WTC11 (cell line): ENCODE results near the gene NRAP. TPM values are rescaled to one million over a fixed set of nuclear protein-coding genes. Genes with fewer than 3 reads are reported as not detected.

ENCODE experiments used
- ATAC-seq: fragments of 200-7000 bp; cut with Tn5 transposase; 2 replicates; pipeline ENCODE4 v1.10.0; 2021; ENCODE audit warnings: mild to moderate bottlenecking, moderate library complexity
- CTCF ChIA-PET: fragments of 300-600 bp; sonication (Branson Sonifier 250); formaldehyde crosslinking; loops from one replicate; lab custom pipeline; 2021; ENCODE audit warnings: antibody characterized with exemption; lab: Charles Lee
- POLR2A ChIA-PET: fragments of 350-600 bp; sonication (Branson Sonifier 250); formaldehyde crosslinking; loops from one replicate; lab custom pipeline; 2021; ENCODE audit warnings: antibody characterized with exemption; lab: Charles Lee
- DNase-seq: peaks from one replicate; pipeline ENCODE4 v3.0.0; 2021; ENCODE audit warnings: low spot score
- H3K27ac Mint-ChIP-seq: 2 replicates; pipeline ENCODE4 v1.8.0; 2021; ENCODE audit warnings: mixed read lengths
- H3K27me3 Mint-ChIP-seq: 2 replicates; pipeline ENCODE4 v1.8.0; 2021; ENCODE audit warnings: low read depth, mild to moderate bottlenecking, moderate library complexity, mixed read lengths
- H3K36me3 Mint-ChIP-seq: 2 replicates; pipeline ENCODE4 v1.8.0; 2021; ENCODE audit warnings: mixed read lengths
- H3K4me1 Mint-ChIP-seq: 2 replicates; pipeline ENCODE4 v1.8.0; 2022; ENCODE audit warnings: mixed read lengths
- H3K4me3 Mint-ChIP-seq: 2 replicates; pipeline ENCODE4 v1.8.0; 2021; ENCODE audit warnings: mild to moderate bottlenecking, moderate library complexity, mixed read lengths
- H3K9me3 Mint-ChIP-seq: 2 replicates; pipeline ENCODE4 v1.8.0; 2021; ENCODE audit warnings: mixed read lengths
- CREM ChIP-seq: sonication (generic); formaldehyde crosslinking; IDR thresholded peaks from 2 replicates; pipeline ENCODE4 v1.8.1; 2022; ENCODE audit warnings: mild to moderate bottlenecking, missing genetic modification reagents, moderate library complexity
- JAZF1 ChIP-seq: fragments of 250-450 bp; sonication (Bioruptor Pico); IDR thresholded peaks from 2 replicates; pipeline ENCODE4 v1.9.0; 2021; ENCODE audit warnings: moderate library complexity, mild to moderate bottlenecking, inconsistent platforms
- KAT7 ChIP-seq: sonication (generic); formaldehyde crosslinking; IDR thresholded peaks from 2 replicates; pipeline ENCODE4 v1.8.1; 2023; ENCODE audit warnings: missing genetic modification reagents, mild to moderate bottlenecking, borderline replicate concordance
- SMAD3 ChIP-seq: sonication (generic); formaldehyde crosslinking; IDR thresholded peaks from 2 replicates; pipeline ENCODE4 v1.8.0; 2022; ENCODE audit warnings: missing genetic modification reagents, mild to moderate bottlenecking, borderline replicate concordance
- total RNA-seq: library from RNA; stranded (reverse); gene quantifications from 3 replicates; pipeline ENCODE4 v1.2.3, GENCODE V29; 2021
- TF ChIP-seq, protein P1 (sequence below): fragments of 250-450 bp; sonication (Bioruptor Pico); IDR thresholded peaks from 2 replicates; pipeline ENCODE4 v1.9.0; 2021; ENCODE audit warnings: mild to moderate bottlenecking
- TF ChIP-seq, protein P2 (sequence below): sonication (generic); formaldehyde crosslinking; IDR thresholded peaks from 2 replicates; pipeline ENCODE4 v1.8.1; 2022; ENCODE audit warnings: low read depth, missing genetic modification reagents, borderline replicate concordance
- TF ChIP-seq, protein P3 (sequence below): sonication (generic); formaldehyde crosslinking; conservative IDR thresholded peaks from 2 replicates; pipeline ENCODE4 v1.8.1; 2023; ENCODE audit warnings: mild to moderate bottlenecking, low read depth, missing genetic modification reagents, moderate library complexity
- TF ChIP-seq, protein P4 (sequence below): fragments of 200-600 bp; IDR thresholded peaks from 2 replicates; pipeline ENCODE4 v1.8.0; 2022; ENCODE audit warnings: antibody characterized with exemption
- TF ChIP-seq, protein P5 (sequence below): sonication (generic); formaldehyde crosslinking; IDR thresholded peaks from 2 replicates; pipeline ENCODE4 v1.8.1; 2023; ENCODE audit warnings: mild to moderate bottlenecking, missing genetic modification reagents
- TF ChIP-seq, protein P6 (sequence below): sonication (generic); formaldehyde crosslinking; IDR thresholded peaks from 2 replicates; pipeline ENCODE4 v1.8.0; 2022; ENCODE audit warnings: mild to moderate bottlenecking, missing genetic modification reagents
- TF ChIP-seq, protein P7 (sequence below): sonication (generic); formaldehyde crosslinking; IDR thresholded peaks from 2 replicates; pipeline ENCODE4 v1.8.0; 2022; ENCODE audit warnings: mild to moderate bottlenecking, missing genetic modification reagents

Gene NRAP
- total RNA-seq, 1 experiment from 2014 or later, result not detected

DNA sequence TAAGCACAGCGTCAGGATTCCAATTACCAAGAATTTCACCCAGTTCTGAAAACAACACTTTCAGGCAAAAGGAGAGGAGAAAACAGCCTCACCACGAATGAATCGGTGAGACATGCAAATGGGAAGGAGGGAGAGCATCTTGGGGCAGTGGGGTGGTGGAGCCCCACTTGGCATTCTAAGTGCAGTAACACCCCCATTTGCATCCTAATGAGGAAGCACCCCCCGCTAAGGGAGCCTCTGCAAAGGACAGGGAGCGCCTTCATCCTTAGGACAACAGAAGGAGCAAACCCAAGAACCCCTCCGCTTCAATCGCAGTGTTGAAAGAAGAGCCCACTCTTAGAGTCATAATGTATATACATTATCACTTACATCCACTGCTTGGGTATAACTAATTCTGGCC lies 46.8 kb downstream of the NRAP start (continued):
- TF ChIP-seq, protein P1, sequence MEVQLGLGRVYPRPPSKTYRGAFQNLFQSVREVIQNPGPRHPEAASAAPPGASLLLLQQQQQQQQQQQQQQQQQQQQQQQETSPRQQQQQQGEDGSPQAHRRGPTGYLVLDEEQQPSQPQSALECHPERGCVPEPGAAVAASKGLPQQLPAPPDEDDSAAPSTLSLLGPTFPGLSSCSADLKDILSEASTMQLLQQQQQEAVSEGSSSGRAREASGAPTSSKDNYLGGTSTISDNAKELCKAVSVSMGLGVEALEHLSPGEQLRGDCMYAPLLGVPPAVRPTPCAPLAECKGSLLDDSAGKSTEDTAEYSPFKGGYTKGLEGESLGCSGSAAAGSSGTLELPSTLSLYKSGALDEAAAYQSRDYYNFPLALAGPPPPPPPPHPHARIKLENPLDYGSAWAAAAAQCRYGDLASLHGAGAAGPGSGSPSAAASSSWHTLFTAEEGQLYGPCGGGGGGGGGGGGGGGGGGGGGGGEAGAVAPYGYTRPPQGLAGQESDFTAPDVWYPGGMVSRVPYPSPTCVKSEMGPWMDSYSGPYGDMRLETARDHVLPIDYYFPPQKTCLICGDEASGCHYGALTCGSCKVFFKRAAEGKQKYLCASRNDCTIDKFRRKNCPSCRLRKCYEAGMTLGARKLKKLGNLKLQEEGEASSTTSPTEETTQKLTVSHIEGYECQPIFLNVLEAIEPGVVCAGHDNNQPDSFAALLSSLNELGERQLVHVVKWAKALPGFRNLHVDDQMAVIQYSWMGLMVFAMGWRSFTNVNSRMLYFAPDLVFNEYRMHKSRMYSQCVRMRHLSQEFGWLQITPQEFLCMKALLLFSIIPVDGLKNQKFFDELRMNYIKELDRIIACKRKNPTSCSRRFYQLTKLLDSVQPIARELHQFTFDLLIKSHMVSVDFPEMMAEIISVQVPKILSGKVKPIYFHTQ (CRISPR knock-in tag), result no peak
- TF ChIP-seq, all 79 proteins: peak for 0

DNA sequence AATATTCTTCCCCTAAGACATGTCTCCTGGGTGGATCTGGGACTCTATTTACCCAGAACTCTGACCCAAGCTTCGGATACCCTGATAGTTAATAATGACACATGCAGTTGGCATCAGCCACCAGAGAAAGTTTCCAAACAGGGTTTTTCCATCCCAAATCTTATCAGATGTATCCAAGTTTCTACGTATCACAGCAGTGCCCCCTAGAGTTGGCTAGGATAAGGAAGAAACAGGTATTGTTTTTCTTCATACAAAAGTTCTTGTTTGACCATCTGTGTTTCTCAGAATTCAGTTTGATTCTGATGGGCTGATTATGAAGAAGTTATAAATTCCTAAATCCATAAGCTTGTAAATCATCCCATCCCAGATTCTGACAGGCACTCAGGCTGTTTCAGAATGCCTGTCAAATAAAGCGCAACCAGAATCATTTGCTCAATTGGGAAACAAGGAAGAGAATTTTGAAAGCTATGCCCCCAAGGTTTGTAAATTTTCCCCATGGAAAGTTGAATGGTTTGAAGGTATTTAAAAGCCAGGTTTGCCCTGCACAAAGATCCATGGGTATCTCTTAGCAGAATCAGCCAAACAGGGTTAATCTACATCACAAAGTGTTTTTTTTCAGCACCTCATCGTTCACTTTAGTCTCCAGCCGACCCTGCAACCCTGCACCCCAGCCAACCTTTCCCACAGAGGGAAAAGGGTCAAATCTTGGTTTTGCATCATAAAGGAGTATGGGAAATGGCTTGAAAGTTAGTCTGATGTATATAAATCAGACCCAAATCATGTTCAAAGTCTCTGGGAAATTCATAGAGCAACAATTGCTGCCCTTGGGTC lies 47.4 kb downstream of the NRAP start:
- DNase-seq, result no peak
- Mint-ChIP-seq H3K27me3 (peaks cover 38% of the 10 kb centered on the region), H3K4me3 (peak overlapping the region; percentile 59), H3K36me3 (no peaks in the 10 kb centered on the region), H3K4me1 (peaks cover 79% of the 10 kb centered on the region)
- CTCF ChIA-PET, result interaction anchor here (0.9 to 2.7 kb wide), 10 partner anchors 8 to 88 kb away, joined by 3 to 15 read pairs (median 4); no protein-coding TSS in a partner anchor
- peak; percentile 60 for ATAC-seq
- TF ChIP-seq KAT7 (CRISPR knock-in tag) (no peak), SMAD3 (CRISPR knock-in tag) (no peak), JAZF1 (CRISPR knock-in tag) (no peak), CREM (CRISPR knock-in tag) (peak; percentile 18; the same call in 1 of the 2 replicates)
- TF ChIP-seq, protein P2, sequence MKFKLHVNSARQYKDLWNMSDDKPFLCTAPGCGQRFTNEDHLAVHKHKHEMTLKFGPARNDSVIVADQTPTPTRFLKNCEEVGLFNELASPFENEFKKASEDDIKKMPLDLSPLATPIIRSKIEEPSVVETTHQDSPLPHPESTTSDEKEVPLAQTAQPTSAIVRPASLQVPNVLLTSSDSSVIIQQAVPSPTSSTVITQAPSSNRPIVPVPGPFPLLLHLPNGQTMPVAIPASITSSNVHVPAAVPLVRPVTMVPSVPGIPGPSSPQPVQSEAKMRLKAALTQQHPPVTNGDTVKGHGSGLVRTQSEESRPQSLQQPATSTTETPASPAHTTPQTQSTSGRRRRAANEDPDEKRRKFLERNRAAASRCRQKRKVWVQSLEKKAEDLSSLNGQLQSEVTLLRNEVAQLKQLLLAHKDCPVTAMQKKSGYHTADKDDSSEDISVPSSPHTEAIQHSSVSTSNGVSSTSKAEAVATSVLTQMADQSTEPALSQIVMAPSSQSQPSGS, result no peak
- TF ChIP-seq, protein P3, sequence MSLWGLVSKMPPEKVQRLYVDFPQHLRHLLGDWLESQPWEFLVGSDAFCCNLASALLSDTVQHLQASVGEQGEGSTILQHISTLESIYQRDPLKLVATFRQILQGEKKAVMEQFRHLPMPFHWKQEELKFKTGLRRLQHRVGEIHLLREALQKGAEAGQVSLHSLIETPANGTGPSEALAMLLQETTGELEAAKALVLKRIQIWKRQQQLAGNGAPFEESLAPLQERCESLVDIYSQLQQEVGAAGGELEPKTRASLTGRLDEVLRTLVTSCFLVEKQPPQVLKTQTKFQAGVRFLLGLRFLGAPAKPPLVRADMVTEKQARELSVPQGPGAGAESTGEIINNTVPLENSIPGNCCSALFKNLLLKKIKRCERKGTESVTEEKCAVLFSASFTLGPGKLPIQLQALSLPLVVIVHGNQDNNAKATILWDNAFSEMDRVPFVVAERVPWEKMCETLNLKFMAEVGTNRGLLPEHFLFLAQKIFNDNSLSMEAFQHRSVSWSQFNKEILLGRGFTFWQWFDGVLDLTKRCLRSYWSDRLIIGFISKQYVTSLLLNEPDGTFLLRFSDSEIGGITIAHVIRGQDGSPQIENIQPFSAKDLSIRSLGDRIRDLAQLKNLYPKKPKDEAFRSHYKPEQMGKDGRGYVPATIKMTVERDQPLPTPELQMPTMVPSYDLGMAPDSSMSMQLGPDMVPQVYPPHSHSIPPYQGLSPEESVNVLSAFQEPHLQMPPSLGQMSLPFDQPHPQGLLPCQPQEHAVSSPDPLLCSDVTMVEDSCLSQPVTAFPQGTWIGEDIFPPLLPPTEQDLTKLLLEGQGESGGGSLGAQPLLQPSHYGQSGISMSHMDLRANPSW, result no peak
- TF ChIP-seq, protein P4, sequence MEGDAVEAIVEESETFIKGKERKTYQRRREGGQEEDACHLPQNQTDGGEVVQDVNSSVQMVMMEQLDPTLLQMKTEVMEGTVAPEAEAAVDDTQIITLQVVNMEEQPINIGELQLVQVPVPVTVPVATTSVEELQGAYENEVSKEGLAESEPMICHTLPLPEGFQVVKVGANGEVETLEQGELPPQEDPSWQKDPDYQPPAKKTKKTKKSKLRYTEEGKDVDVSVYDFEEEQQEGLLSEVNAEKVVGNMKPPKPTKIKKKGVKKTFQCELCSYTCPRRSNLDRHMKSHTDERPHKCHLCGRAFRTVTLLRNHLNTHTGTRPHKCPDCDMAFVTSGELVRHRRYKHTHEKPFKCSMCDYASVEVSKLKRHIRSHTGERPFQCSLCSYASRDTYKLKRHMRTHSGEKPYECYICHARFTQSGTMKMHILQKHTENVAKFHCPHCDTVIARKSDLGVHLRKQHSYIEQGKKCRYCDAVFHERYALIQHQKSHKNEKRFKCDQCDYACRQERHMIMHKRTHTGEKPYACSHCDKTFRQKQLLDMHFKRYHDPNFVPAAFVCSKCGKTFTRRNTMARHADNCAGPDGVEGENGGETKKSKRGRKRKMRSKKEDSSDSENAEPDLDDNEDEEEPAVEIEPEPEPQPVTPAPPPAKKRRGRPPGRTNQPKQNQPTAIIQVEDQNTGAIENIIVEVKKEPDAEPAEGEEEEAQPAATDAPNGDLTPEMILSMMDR, result peak; percentile 33
- TF ChIP-seq, protein P5, sequence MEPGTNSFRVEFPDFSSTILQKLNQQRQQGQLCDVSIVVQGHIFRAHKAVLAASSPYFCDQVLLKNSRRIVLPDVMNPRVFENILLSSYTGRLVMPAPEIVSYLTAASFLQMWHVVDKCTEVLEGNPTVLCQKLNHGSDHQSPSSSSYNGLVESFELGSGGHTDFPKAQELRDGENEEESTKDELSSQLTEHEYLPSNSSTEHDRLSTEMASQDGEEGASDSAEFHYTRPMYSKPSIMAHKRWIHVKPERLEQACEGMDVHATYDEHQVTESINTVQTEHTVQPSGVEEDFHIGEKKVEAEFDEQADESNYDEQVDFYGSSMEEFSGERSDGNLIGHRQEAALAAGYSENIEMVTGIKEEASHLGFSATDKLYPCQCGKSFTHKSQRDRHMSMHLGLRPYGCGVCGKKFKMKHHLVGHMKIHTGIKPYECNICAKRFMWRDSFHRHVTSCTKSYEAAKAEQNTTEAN, result no peak
- TF ChIP-seq, all 79 proteins: peak for 2
- no peaks in the 10 kb centered on the region for H3K9me3 Mint-ChIP-seq
- peak overlapping the region; percentile 61 for H3K27ac Mint-ChIP-seq
- POLR2A ChIA-PET, result interaction anchor here (0.6 kb wide), 1 partner anchor 85 kb away, joined by 4 read pairs; no protein-coding TSS in a partner anchor

DNA sequence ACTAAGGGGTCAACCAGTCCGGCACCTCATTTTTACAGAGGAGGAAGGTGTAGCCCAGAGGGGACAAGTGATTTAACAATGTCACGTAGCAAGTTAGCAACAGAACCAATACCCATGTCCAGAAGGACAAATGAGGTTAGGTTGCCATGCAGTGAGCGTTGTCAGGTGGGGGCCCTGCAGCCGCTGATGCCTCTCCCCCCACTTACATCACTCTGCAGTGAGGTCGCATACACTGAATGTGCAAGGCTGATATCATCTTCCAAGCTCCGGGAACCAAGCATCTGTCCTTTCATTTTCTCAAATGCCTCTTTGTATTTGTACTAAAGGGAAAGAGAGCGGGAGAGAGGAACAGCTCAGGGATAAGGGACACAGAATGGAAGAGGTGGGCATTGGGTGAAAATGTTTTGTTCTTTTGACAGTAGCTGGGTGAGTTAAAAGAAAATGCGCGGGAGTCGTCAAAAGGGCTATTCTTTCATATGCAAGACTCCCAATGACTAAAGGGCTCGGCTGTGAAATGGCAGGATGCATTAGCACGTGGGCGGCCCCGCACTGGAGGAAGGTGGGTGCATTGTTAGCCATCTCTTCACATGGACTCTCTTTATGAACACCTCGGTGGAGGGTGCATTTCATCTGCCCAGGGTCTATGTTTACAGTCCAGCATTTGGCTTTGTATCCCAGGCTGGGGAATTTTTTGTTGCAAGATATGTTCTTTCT lies 49.7 kb downstream of the NRAP start:
- ChIA-PET CTCF (interaction anchor here (0.7 to 1.5 kb wide), 2 partner anchors 51 to 355 kb away, joined by 3 read pairs; no protein-coding TSS in a partner anchor), POLR2A (no interaction called here)
- Mint-ChIP-seq H3K27me3 (peaks cover 38% of the 10 kb centered on the region), H3K36me3 (no peaks in the 10 kb centered on the region), H3K4me1 (peaks cover 69% of the 10 kb centered on the region), H3K9me3 (no peaks in the 10 kb centered on the region), H3K27ac (no peak overlapping the region), H3K4me3 (no peak overlapping the region)
- no peak for ATAC-seq
- no peak for DNase-seq
- TF ChIP-seq, protein P6, sequence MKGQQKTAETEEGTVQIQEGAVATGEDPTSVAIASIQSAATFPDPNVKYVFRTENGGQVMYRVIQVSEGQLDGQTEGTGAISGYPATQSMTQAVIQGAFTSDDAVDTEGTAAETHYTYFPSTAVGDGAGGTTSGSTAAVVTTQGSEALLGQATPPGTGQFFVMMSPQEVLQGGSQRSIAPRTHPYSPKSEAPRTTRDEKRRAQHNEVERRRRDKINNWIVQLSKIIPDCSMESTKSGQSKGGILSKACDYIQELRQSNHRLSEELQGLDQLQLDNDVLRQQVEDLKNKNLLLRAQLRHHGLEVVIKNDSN, result 0 out of 2 replicates have a peak, but pooled peaks have one; percentile 18
- no peak for TF ChIP-seq SMAD3 (CRISPR knock-in tag)
- TF ChIP-seq, protein P3, result no peak
- TF ChIP-seq, protein P7, sequence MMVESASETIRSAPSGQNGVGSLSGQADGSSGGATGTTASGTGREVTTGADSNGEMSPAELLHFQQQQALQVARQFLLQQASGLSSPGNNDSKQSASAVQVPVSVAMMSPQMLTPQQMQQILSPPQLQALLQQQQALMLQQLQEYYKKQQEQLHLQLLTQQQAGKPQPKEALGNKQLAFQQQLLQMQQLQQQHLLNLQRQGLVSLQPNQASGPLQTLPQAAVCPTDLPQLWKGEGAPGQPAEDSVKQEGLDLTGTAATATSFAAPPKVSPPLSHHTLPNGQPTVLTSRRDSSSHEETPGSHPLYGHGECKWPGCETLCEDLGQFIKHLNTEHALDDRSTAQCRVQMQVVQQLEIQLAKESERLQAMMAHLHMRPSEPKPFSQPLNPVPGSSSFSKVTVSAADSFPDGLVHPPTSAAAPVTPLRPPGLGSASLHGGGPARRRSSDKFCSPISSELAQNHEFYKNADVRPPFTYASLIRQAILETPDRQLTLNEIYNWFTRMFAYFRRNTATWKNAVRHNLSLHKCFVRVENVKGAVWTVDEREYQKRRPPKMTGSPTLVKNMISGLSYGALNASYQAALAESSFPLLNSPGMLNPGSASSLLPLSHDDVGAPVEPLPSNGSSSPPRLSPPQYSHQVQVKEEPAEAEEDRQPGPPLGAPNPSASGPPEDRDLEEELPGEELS (CRISPR knock-in tag), result no peak
